Measurements from ENCODE around the gene SRSF12.
"Not testable (repeated sequence)": the region's sequence is repeated elsewhere in the genome, so short reads cannot be mapped to it uniquely, and the experiment has no call there.

SRSF12 gene

DNA sequence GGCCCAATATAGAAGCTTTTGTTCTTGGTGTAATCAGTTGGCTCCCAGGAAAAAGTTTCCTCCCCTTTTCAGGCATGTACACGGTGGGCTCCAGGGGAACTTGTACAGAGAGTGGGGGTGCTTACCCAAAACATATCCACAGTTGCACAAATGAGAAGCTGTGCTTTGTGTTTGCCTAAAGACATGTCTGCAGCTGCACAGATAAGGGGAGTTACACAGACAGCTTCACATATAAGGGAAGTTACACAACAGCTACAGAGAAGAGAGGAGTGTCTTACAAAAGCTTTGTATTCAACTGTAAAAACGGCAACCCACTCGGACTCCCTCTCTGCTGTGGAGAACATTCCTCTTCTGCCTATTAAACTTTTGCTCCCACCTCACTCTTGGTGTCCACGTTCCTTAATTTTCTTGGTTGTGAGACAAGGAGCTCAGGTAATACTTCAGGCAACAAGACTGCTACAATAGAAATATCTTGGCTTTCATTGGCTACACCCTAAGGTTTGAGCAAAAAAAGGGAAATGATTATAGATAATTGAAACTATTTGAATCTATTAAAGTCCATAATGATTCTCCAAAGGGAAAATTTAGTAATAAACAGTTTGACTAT is 44.8 kb downstream of the SRSF12 start:
- H3K27me3 ChIP-seq (ENCODE audit: control insufficient read depth in 5 of 5, insufficient read depth in 4 of 5, low read length in 5 of 5): no peaks in the 10 kb centered on the region
- no peak overlapping the region for H3K27ac ChIP-seq (ENCODE audit: low read depth, low read length)
- H3K4me1 ChIP-seq (ENCODE audit: control insufficient read depth in 5 of 5, insufficient read depth in 5 of 5, low read length in 5 of 5): no peaks in the 10 kb centered on the region
- no peaks in the 10 kb centered on the region for H3K36me3 ChIP-seq (ENCODE audit: control insufficient read depth in 5 of 5, insufficient read depth in 5 of 5, low read length in 5 of 5)
- no peak overlapping the region for H3K4me3 ChIP-seq (ENCODE audit: low read depth in 1 of 5, low read length in 5 of 5)
- H3K9me3 ChIP-seq (ENCODE audit: control insufficient read depth in 5 of 5, low read length in 5 of 5): no peaks in the 10 kb centered on the region
- no peak overlapping the region for H3K9ac ChIP-seq (ENCODE audit: low read length in 5 of 5)

DNA sequence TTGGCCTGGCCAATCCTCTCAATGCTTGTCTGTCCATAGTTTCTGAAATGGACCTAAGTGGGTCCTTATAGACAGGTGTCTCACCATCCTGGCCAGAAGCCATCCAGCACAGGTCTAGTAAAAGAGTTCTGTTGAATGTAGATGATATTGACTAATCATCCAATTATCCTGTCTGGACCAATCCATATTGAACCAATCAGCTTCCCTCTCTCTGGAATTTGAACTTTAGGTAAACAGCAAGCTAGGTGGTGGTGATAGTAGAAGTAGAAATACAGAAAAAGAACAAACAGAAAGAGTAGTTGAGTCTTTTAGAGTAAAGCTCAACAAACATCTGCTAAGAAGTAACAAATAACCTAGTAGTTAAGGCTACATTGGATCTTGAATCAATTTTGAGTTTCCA is 46.8 kb downstream of the SRSF12 start:
- Histone ChIP-seq H3K9me3 (ENCODE audit: control insufficient read depth in 5 of 5, low read length in 5 of 5) (no peaks in the 10 kb centered on the region), H3K27ac (ENCODE audit: low read depth, low read length) (no peak overlapping the region), H3K4me3 (ENCODE audit: low read depth in 1 of 5, low read length in 5 of 5) (no peak overlapping the region), H3K4me1 (ENCODE audit: control insufficient read depth in 5 of 5, insufficient read depth in 5 of 5, low read length in 5 of 5) (no peaks in the 10 kb centered on the region), H3K9ac (ENCODE audit: low read length in 5 of 5) (no peak overlapping the region), H3K36me3 (ENCODE audit: control insufficient read depth in 5 of 5, insufficient read depth in 5 of 5, low read length in 5 of 5) (no peaks in the 10 kb centered on the region), H3K27me3 (ENCODE audit: control insufficient read depth in 5 of 5, insufficient read depth in 4 of 5, low read length in 5 of 5) (no peaks in the 10 kb centered on the region)

- no peak overlapping the region for H3K4me3 ChIP-seq (ENCODE audit: low read depth in 1 of 5, low read length in 5 of 5)
- H3K4me1 ChIP-seq (ENCODE audit: control insufficient read depth in 5 of 5, insufficient read depth in 5 of 5, low read length in 5 of 5): no peaks in the 10 kb centered on the region
- H3K27ac ChIP-seq (ENCODE audit: low read depth, low read length): no peak overlapping the region
- no peaks in the 10 kb centered on the region for H3K36me3 ChIP-seq (ENCODE audit: control insufficient read depth in 5 of 5, insufficient read depth in 5 of 5, low read length in 5 of 5)
- H3K9ac ChIP-seq (ENCODE audit: low read length in 5 of 5): no peak overlapping the region
- H3K9me3 ChIP-seq (ENCODE audit: control insufficient read depth in 5 of 5, low read length in 5 of 5): no peaks in the 10 kb centered on the region
- no peaks in the 10 kb centered on the region for H3K27me3 ChIP-seq (ENCODE audit: control insufficient read depth in 5 of 5, insufficient read depth in 4 of 5, low read length in 5 of 5)
Measured at GRCh38 chr6:89069536-89070163, 48.2 kb downstream of the SRSF12 start.

- H3K4me3 ChIP-seq (ENCODE audit: low read depth in 1 of 5, low read length in 5 of 5): no peak overlapping the region
- H3K36me3 ChIP-seq (ENCODE audit: control insufficient read depth in 5 of 5, insufficient read depth in 5 of 5, low read length in 5 of 5): no peaks in the 10 kb centered on the region
- H3K4me1 ChIP-seq (ENCODE audit: control insufficient read depth in 5 of 5, insufficient read depth in 5 of 5, low read length in 5 of 5): no peaks in the 10 kb centered on the region
- no peak overlapping the region for H3K9ac ChIP-seq (ENCODE audit: low read length in 5 of 5)
- H3K27ac ChIP-seq (ENCODE audit: low read depth, low read length): no peak overlapping the region
- H3K27me3 ChIP-seq (ENCODE audit: control insufficient read depth in 5 of 5, insufficient read depth in 4 of 5, low read length in 5 of 5): no peaks in the 10 kb centered on the region
- no peaks in the 10 kb centered on the region for H3K9me3 ChIP-seq (ENCODE audit: control insufficient read depth in 5 of 5, low read length in 5 of 5)
Measured at GRCh38 chr6:89068695-89069094, 49.2 kb downstream of the SRSF12 start.

GRCh38 chr6:89067796-89068195 is 50.1 kb downstream of the SRSF12 start:
- Histone ChIP-seq H3K9ac (ENCODE audit: low read length in 5 of 5) (no peak overlapping the region), H3K27me3 (ENCODE audit: control insufficient read depth in 5 of 5, insufficient read depth in 4 of 5, low read length in 5 of 5) (no peaks in the 10 kb centered on the region), H3K9me3 (ENCODE audit: control insufficient read depth in 5 of 5, low read length in 5 of 5) (no peaks in the 10 kb centered on the region), H3K4me3 (ENCODE audit: low read depth in 1 of 5, low read length in 5 of 5) (no peak overlapping the region), H3K27ac (ENCODE audit: low read depth, low read length) (no peak overlapping the region), H3K4me1 (ENCODE audit: control insufficient read depth in 5 of 5, insufficient read depth in 5 of 5, low read length in 5 of 5) (no peaks in the 10 kb centered on the region), H3K36me3 (ENCODE audit: control insufficient read depth in 5 of 5, insufficient read depth in 5 of 5, low read length in 5 of 5) (no peaks in the 10 kb centered on the region)

DNA sequence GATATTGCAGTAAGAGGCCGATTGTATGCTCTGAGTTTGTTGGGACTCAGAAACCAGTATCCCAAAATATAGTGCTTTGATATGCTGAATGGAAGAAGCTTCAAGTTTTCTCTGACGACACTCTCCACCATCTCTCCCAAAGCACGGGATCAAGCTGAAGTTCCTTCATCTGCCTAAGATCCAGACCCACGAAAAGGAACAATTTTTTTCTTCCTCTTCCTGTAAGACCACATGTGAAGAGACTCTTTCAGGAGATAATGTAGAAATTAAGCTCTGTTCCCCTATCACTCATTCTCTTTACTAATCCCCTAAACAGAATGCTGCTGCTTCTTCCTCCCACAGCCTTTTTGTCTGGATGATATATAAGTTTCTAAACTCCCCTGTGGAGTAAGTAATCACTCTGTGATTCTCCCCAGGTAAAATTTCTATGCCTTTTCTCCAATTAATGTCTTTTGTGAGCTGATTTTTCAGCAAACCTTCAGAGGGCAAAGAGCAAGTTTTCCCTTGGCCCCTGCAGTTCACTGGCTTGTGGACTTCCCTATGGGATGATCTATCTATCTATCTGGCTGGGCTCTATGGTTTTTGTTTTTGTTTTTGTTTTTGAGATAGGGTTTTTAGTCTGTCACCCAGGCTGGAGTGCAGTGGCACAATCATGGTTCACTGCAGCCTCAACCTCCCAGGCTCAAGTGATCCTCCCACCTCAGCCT is 50.8 kb downstream of the SRSF12 start:
- no peak overlapping the region for H3K4me3 ChIP-seq (ENCODE audit: low read depth in 1 of 5, low read length in 5 of 5)
- H3K27ac ChIP-seq (ENCODE audit: low read depth, low read length): no peak overlapping the region
- H3K9ac ChIP-seq (ENCODE audit: low read length in 5 of 5): no peak overlapping the region
- H3K36me3 ChIP-seq (ENCODE audit: control insufficient read depth in 5 of 5, insufficient read depth in 5 of 5, low read length in 5 of 5): no peaks in the 10 kb centered on the region
- H3K4me1 ChIP-seq (ENCODE audit: control insufficient read depth in 5 of 5, insufficient read depth in 5 of 5, low read length in 5 of 5): no peaks in the 10 kb centered on the region
- no peaks in the 10 kb centered on the region for H3K27me3 ChIP-seq (ENCODE audit: control insufficient read depth in 5 of 5, insufficient read depth in 4 of 5, low read length in 5 of 5)
- no peaks in the 10 kb centered on the region for H3K9me3 ChIP-seq (ENCODE audit: control insufficient read depth in 5 of 5, low read length in 5 of 5)

DNA sequence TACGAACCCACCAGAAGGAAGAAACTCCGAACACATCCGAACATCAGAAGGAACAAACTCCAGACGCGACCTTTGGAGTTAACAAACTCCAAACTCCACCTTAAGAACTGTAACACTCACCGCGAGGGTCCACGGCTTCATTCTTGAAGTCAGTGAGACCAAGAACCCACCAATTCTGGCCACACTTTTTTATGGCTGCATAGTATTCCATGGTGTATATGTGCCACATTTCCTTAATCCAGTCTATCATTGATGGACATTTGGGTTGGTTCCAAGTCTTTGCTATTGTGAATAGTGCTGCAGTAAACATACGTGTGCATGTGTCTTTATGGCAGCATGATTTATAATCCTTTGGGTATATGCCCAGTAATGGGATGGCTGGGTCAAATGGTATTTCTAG is 51.8 kb downstream of the SRSF12 start:
- not testable (repeated sequence) for H3K4me1 ChIP-seq (ENCODE audit: control insufficient read depth in 5 of 5, insufficient read depth in 5 of 5, low read length in 5 of 5)

DNA sequence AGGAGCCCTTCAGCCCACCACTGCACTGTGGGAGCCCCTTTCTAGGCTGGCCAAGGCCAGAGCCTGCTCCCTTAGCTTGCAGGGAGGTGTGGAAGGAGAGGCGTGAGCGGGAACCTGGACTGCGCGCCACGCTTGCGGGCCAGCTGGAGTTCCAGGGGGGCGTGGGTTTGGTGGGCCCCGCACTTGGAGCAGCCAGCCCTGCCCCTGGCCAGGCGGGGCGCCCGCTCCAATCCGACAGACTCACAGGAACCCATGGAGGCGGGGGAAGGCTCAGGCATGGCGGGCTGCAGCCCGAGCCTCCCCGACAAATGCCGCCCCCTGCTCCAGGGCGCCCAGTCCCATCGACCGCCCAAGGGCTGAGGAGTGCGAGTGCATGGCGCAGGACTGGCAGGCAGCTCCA is 52.9 kb downstream of the SRSF12 start:
- H3K4me3 ChIP-seq (ENCODE audit: low read depth in 1 of 5, low read length in 5 of 5); H3K27ac ChIP-seq (ENCODE audit: low read depth, low read length): not testable (repeated sequence)

More for the DNA sequence above, 51.8 kb downstream of the SRSF12 start:
- H3K9me3 ChIP-seq (ENCODE audit: control insufficient read depth in 5 of 5, low read length in 5 of 5); H3K27me3 ChIP-seq (ENCODE audit: control insufficient read depth in 5 of 5, insufficient read depth in 4 of 5, low read length in 5 of 5); H3K27ac ChIP-seq (ENCODE audit: low read depth, low read length); H3K4me3 ChIP-seq (ENCODE audit: low read depth in 1 of 5, low read length in 5 of 5); H3K9ac ChIP-seq (ENCODE audit: low read length in 5 of 5); H3K36me3 ChIP-seq (ENCODE audit: control insufficient read depth in 5 of 5, insufficient read depth in 5 of 5, low read length in 5 of 5): not testable (repeated sequence)

GRCh38 chr6:89063881-89064280 is 54.0 kb downstream of the SRSF12 start:
- no peak overlapping the region for H3K27ac ChIP-seq (ENCODE audit: low read depth, low read length)
- no peaks in the 10 kb centered on the region for H3K27me3 ChIP-seq (ENCODE audit: control insufficient read depth in 5 of 5, insufficient read depth in 4 of 5, low read length in 5 of 5)
- H3K36me3 ChIP-seq (ENCODE audit: control insufficient read depth in 5 of 5, insufficient read depth in 5 of 5, low read length in 5 of 5): no peaks in the 10 kb centered on the region
- no peak overlapping the region for H3K4me3 ChIP-seq (ENCODE audit: low read depth in 1 of 5, low read length in 5 of 5)
- no peaks in the 10 kb centered on the region for H3K9me3 ChIP-seq (ENCODE audit: control insufficient read depth in 5 of 5, low read length in 5 of 5)
- H3K4me1 ChIP-seq (ENCODE audit: control insufficient read depth in 5 of 5, insufficient read depth in 5 of 5, low read length in 5 of 5): no peaks in the 10 kb centered on the region
- no peak overlapping the region for H3K9ac ChIP-seq (ENCODE audit: low read length in 5 of 5)

More for the DNA sequence above, 52.9 kb downstream of the SRSF12 start:
- H3K27me3 ChIP-seq (ENCODE audit: control insufficient read depth in 5 of 5, insufficient read depth in 4 of 5, low read length in 5 of 5); H3K9me3 ChIP-seq (ENCODE audit: control insufficient read depth in 5 of 5, low read length in 5 of 5); H3K4me1 ChIP-seq (ENCODE audit: control insufficient read depth in 5 of 5, insufficient read depth in 5 of 5, low read length in 5 of 5); H3K9ac ChIP-seq (ENCODE audit: low read length in 5 of 5); H3K36me3 ChIP-seq (ENCODE audit: control insufficient read depth in 5 of 5, insufficient read depth in 5 of 5, low read length in 5 of 5): not testable (repeated sequence)

- Histone ChIP-seq H3K4me3 (ENCODE audit: low read depth in 1 of 5, low read length in 5 of 5) (no peak overlapping the region), H3K36me3 (ENCODE audit: control insufficient read depth in 5 of 5, insufficient read depth in 5 of 5, low read length in 5 of 5) (no peaks in the 10 kb centered on the region), H3K4me1 (ENCODE audit: control insufficient read depth in 5 of 5, insufficient read depth in 5 of 5, low read length in 5 of 5) (no peaks in the 10 kb centered on the region), H3K27me3 (ENCODE audit: control insufficient read depth in 5 of 5, insufficient read depth in 4 of 5, low read length in 5 of 5) (no peaks in the 10 kb centered on the region), H3K9me3 (ENCODE audit: control insufficient read depth in 5 of 5, low read length in 5 of 5) (no peaks in the 10 kb centered on the region), H3K9ac (ENCODE audit: low read length in 5 of 5) (no peak overlapping the region), H3K27ac (ENCODE audit: low read depth, low read length) (no peak overlapping the region)
Measured at GRCh38 chr6:89059227-89059626, 58.6 kb downstream of the SRSF12 start.

All from subcutaneous abdominal adipose tissue (tissue), 5 donors.